ENCODE data around the gene PPCDC.

GRCh38 chr15:75045332-75046015 is 22.1 kb downstream of the PPCDC start:
- no peak for TF ChIP-seq CTCF (IDR thresholded peaks at IDR 0.05)
- TF ChIP-seq POLR2A (IDR thresholded peaks at IDR 0.05), result no peak
